Measurements from ENCODE around the gene PSMA7.

DNA sequence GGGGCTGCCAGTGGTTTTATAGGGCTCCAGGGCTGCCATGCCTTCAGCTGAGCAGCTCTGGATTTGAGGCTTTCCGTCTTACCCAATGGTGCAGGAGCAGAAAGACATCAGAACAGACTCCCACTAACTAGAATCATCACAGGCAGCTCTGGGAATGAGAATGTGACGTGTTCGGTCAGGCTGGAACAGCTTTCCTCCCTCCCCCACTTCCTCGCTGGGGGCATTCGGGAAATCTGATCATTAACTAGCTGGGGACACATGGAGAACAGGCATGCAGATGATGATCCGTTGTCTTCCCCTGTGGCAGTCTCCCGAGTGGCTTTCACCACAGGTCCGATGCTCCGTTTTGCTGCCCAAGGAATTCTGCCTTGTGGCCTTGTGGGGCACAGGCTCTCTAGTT lies 34.1 kb upstream of the PSMA7 start:
- TF ChIP-seq, protein P1, sequence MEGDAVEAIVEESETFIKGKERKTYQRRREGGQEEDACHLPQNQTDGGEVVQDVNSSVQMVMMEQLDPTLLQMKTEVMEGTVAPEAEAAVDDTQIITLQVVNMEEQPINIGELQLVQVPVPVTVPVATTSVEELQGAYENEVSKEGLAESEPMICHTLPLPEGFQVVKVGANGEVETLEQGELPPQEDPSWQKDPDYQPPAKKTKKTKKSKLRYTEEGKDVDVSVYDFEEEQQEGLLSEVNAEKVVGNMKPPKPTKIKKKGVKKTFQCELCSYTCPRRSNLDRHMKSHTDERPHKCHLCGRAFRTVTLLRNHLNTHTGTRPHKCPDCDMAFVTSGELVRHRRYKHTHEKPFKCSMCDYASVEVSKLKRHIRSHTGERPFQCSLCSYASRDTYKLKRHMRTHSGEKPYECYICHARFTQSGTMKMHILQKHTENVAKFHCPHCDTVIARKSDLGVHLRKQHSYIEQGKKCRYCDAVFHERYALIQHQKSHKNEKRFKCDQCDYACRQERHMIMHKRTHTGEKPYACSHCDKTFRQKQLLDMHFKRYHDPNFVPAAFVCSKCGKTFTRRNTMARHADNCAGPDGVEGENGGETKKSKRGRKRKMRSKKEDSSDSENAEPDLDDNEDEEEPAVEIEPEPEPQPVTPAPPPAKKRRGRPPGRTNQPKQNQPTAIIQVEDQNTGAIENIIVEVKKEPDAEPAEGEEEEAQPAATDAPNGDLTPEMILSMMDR (conservative IDR thresholded peaks at IDR 0.05; ENCODE audit: low read length), result no peak
- TF ChIP-seq EZH2phosphoT487 (IDR thresholded peaks at IDR 0.05; ENCODE audit: borderline replicate concordance), result no peak

Measured in Loucy (cell line).